Measurements from ENCODE around the gene SERBP1. TPM values are rescaled to one million over a fixed set of nuclear protein-coding genes. Genes with fewer than 3 reads are reported as not detected.

The SERBP1 gene
- total and polyA plus RNA-seq, 2 of the 8 experiments (the other 6 are each of a cell fraction or from before 2014, with no cell fraction given): 229 to 536 TPM

GRCh38 chr1:67408148-67408547 lies 22.1 kb downstream of the SERBP1 start (continued):
- no peak for TF ChIP-seq GABPA (IDR thresholded peaks at IDR 0.05; ENCODE audit: borderline replicate concordance, insufficient read depth, low read length)
